Activated CD4-positive, alpha-beta T cell treated with anti-CD3 and anti-CD28 coated beads, Interleukin-2, Interleukin-6, amounts not matched to agents 100 ng/mL and 50 ng/mL, durations not matched to agents 16 hours and 8 hours (primary cell): ENCODE results near the gene CACNA1D.
"Not testable (repeated sequence)": the region's sequence is repeated elsewhere in the genome, so short reads cannot be mapped to it uniquely, and the experiment has no call there.

ENCODE experiments used
- DNase-seq: peaks from one replicate; pipeline ENCODE4 v3.0.0-alpha.2; 2020

CACNA1D gene

GRCh38 chr3:53664812-53665211 is 170.4 kb downstream of the CACNA1D start:
- not testable (repeated sequence) for DNase-seq

DNA sequence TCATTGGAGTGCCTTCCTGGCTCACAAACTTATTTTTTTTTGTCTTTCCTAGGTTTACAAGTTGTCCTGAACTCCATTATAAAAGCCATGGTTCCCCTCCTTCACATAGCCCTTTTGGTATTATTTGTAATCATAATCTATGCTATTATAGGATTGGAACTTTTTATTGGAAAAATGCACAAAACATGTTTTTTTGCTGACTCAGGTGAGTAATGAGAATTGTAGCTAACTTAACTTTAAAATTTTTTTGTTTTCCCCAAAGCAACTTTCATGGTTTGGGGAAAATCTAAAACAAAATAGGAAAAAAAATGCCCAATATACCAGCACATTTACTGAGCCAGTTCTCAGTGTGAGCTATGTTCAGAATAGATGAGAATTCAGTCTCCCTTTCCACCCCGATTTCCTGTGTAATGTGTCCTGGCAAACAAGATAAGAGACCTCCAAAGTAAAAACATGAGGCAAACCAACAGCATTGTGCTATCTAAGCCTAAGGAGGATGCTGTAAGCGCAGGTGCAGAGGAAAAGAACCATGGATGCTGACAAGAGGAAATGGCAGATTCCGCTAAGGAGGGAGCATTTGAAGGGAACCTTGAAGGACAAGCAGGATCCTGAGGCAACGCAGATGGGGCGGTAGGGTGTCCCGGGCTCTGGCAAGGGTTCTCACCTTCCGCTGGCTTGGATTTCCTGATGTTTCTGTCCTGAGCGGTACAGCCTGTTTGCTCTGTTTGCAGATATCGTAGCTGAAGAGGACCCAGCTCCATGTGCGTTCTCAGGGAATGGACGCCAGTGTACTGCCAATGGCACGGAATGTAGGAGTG is 171.4 kb downstream of the CACNA1D start:
- DNase-seq, result no peak

- DNase-seq, result no peak
Measured at GRCh38 chr3:53668872-53669271, 174.5 kb downstream of the CACNA1D start.

- no peak for DNase-seq
Measured at GRCh38 chr3:53670721-53671120, 176.3 kb downstream of the CACNA1D start.

GRCh38 chr3:53671192-53671960 is 177.0 kb downstream of the CACNA1D start:
- no peak for DNase-seq

GRCh38 chr3:53671961-53672299 is 177.5 kb downstream of the CACNA1D start:
- no peak for DNase-seq

GRCh38 chr3:53672981-53673380 is 178.6 kb downstream of the CACNA1D start:
- no peak for DNase-seq

GRCh38 chr3:53673722-53674350 is 179.4 kb downstream of the CACNA1D start:
- no peak for DNase-seq

GRCh38 chr3:53674582-53674981 is 180.2 kb downstream of the CACNA1D start:
- no peak for DNase-seq

DNA sequence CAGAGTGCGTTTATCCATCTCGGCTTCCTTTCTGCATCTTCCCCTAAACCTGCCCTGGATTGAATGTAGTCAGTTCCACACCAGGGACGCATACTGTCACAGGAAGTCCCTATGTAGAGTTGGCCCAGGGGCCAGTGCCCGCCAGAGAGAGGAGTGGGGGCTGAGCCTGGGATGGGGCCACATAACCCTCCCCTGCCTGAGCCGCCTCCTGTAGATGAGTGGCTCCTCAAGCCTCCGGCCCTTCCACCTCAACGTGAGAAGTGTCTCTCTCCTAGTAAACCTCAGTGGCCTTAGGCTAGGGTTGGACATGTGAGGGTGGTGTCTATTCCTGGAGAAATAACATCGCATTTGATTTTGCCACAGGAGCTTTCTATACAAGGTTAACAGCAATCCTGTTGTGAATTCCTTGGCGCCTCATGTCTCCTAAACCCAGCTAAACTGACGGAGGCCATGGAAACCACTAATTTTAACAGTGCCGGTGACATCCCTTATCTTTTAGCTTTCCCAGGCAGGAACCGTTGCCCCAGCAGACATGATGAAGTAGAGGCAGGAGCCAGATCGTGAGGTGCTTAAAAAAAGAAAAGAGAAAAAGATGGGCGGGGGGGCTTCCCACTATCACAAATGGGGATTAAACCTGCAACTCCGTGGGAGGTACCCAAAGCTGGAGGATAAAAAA is 180.7 kb downstream of the CACNA1D start:
- DNase-seq, result no peak

GRCh38 chr3:53675942-53676341 is 181.5 kb downstream of the CACNA1D start:
- no peak for DNase-seq

DNA sequence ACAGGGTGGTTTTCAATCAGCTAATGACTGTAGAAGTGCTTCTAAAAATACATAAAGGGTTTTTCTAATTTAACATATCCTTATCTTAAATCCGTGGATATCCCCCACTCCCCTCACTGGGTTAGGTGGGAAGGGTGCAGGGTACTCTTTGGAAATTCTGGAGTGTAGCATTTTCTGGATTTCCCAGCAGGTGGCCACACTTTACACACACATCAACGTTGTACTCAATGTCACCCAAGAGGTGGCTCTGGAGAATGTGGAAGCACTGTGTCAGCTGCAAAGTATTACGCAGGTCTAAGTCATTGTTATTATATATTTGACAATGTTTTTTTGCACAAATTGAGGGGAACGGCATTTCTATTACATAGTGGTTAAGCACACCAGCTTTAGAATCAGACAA is 183.0 kb downstream of the CACNA1D start:
- no peak for DNase-seq

GRCh38 chr3:53680028-53680427 is 185.6 kb downstream of the CACNA1D start:
- no peak for DNase-seq

GRCh38 chr3:53682807-53683206 is 188.4 kb downstream of the CACNA1D start:
- no peak for DNase-seq

DNA sequence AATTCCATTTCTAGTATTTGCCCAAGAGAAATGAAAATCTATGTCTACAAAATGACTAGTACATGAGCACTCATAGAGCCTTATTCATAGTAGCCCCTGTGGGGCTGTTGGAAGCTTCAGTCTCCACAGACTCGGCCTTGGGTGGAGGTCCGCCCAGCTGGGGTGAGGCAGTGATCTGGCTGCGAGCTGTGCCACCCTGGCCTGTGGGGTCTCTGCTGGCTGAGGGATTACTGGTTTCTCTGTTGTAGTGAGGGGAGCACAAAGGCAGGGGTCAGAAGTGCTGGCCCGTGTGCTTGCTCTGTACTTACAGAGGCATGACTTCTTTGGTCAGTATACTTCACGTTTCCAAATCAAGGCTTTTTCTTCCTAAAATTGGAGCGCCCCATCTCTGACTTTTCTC is 193.7 kb downstream of the CACNA1D start:
- DNase-seq, result no peak

DNA sequence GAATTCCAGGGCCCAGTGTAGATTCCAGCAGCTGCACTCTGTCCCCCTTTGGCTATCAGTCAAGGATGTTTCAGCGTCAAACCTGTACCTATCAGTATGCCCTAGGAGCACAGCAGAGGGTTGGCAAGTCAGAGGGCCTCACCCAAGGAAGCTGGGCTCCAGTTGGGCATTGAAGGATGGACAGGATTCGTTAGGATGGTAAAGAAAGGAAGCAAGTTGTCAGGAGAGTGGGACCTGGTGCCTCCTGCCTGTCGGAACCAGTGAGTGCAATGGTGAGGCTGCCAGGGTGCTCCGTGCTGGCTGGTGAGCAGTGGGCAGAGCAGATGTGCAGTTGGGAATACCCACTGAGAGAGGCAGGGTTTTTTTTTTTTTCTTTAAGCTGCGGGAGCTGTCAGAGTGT is 194.6 kb downstream of the CACNA1D start:
- no peak for DNase-seq

DNA sequence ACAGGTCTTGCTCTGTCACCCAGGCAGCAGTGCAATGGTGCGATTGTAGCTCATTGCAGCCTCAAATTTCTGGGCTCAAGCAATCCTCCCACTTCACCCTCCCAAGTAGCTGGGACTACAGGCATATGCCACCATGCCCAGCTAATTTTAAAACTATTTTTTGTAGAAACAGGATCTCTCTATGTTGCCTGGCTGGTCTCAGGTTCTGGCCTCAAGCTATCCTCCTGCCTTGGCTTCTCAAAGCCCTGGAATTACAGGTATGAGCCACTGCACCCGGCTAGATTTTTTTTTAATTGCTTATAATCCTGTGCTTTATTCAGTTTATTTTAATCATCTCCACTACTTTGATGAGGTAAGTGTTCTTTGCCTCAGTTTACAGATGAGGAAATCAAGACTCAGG is 195.3 kb downstream of the CACNA1D start:
- no peak for DNase-seq

- DNase-seq, result no peak
Measured at GRCh38 chr3:53690521-53690920, 196.1 kb downstream of the CACNA1D start.

DNA sequence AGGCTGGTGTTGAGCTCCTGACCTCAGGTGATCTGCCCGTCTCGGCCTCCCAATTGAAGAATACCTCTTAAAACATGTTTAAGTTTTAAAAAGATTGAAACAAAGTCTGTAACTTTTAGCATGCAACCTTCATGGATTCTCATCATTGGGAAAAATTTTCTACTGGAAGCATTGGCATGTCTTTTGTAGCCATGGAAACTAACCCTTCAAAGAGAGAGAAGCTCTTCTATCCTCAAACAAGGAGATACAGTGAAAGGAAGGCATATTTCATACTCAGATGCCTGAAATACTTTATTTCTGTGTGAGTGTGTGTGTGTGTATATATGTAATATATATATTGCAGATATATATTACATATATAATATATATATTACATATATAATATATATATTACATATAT is 196.9 kb downstream of the CACNA1D start:
- no peak for DNase-seq

DNA sequence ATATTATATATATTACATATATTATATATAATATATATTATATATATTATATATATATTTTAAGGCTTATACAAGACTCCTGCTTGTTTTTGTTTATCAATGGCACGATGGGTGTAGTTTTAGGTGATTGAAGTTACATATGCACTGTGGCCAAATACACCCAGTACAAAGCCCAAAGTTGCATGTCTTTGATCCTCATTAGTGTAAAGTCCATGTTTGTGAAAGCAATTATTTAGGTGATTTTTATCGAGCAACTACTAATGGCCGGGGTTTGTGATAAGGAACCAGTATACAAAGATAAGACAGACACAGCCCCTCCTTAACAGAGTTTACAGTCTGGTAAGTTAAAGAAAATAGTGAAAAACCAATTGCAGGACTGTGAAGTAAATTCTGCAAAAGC is 197.5 kb downstream of the CACNA1D start:
- no peak for DNase-seq

- no peak for DNase-seq
Measured at GRCh38 chr3:53693451-53693850, 199.0 kb downstream of the CACNA1D start.

- no peak for DNase-seq
Measured at GRCh38 chr3:53694046-53694445, 199.6 kb downstream of the CACNA1D start.

- DNase-seq, result no peak
Measured at GRCh38 chr3:53694666-53695323, 200.4 kb downstream of the CACNA1D start.
